Activated CD4-positive, alpha-beta T cell treated with anti-CD3 and anti-CD28 coated beads, Interleukin-2, amount 50 U/mL, for 16 hours (primary cell): ENCODE results near the gene YES1.
"Not testable (repeated sequence)": the region's sequence is repeated elsewhere in the genome, so short reads cannot be mapped to it uniquely, and the experiment has no call there.

Source experiments
- DNase-seq: peaks from one replicate; pipeline ENCODE4 v3.0.0-alpha.2; 2020

Gene YES1

GRCh38 chr18:778194-778927, 33.7 kb downstream of the YES1 start:
- DNase-seq: no peak

DNA sequence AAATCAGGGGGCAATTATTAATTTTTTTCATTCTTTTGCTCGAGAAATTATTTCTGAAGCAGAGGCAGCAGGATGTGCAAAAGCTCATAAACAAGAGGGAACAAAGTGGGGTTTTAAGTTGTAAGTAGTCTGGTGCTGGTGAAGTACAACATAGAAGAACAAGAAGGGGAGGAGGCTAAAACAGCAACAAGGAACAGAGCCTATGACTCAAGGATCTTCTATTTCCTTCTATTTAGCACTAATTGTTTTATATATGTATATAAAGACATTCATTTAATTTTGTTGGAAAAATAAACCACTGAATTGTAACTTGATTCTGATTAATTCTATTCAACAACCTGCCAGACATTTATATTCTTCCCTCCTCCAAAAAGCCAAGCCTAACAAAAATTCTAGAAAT, 35.0 kb downstream of the YES1 start:
- no peak for DNase-seq

- DNase-seq: not testable (repeated sequence)
These were observed 36.0 kb downstream of the YES1 start for GRCh38 chr18:776044-776443.

DNA sequence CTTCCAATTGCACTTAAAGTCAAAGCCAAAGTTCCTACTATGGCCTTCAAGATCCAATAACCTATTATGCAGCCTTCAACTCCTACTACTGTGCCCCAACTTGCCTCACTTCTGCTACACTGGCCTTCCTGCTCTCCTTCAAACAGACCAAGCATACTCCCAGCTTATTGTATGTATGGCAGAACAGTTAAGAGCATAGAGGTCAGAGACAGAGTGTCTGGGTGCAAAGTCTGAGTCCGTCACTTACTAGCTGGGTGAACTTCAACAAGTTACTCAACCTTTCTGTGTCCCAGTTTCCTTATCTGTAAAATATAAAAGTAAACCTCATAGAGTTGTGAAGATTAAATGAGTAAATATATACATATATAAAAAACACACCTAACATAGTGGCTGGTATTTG, 37.2 kb downstream of the YES1 start:
- DNase-seq: no peak

DNA sequence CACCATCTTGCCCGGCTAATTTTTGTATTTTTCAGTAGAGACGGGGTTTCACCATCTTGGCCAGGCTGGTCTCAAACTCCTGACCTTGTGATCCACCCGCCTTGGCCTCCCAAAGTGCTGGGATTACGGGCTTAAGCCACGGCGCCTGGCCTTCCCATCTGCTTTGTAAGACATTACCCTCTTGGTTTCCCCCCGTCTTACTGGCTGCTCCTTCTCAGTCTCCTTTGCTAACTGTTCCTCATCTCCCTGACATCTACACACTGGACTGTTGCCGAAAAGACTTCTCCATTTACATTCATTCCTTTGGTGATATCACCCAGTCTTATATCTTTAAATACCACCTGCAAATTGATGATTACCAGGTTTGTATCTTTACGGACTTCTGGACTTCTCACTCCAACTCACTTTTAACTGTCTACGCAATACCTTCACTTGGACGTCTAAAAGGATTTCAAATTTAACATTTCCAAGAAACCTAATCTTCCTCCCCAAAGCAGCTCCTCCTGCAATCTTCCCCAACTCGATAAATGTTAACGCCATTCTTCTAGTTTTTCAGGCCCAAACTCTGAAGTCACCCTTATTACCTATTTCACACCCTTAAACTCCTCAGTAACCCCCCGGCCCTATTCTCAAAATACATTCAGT, 37.9 kb downstream of the YES1 start:
- no peak for DNase-seq

DNA sequence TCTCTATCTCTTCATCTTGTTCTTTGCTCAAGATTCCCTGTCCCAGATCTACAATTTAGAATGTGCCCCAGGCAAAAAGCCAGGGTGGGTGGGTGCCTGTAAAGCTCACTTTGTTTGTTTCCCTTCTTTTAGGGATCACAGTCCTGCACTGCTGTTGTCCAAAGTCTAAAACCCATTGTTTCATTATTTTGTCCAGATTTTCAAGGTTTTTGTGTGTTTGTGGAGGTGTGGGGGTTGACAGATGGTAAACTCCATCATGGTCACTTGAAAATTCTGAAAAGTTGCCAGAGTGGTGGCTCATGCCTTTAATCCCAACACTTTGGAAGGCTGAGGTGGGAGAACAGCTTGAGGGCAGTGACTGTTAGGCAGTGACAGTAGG, 41.5 kb downstream of the YES1 start:
- no peak for DNase-seq

DNA sequence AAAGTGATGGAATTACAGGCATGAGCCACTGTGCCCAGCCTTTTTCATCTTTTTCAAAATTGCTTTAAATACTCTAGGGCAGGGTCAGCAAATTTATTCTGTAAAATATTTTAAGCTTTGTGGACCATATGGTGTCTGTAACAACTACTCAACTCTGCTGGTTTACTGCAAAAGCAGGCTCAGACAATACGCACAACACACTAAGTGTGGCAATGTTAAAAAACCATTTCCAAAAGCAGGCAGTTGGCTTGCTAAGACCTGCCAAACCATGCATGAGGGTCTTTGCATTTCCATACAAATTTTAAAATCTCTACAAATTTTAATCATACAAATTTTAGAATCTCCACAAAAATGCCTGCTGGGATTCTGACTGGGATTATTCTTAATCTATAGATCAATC, 44.1 kb downstream of the YES1 start:
- no peak for DNase-seq

- DNase-seq: no peak
These were observed 44.8 kb downstream of the YES1 start for GRCh38 chr18:767084-767882.

DNA sequence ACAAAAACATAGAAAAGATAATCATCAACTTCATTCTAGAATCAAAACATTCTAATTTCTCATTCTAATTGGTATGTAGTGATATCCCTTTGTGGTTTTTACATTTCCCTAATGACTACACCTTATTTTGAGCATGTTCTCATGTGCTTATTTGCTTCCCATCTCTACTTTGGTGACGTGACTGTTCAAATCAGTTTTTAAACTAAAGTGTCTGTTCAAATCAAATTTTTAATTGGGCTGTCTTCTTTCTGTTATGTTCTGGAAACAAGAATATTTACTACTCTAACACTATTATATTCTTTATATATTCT, 45.5 kb downstream of the YES1 start:
- DNase-seq: no peak

DNA sequence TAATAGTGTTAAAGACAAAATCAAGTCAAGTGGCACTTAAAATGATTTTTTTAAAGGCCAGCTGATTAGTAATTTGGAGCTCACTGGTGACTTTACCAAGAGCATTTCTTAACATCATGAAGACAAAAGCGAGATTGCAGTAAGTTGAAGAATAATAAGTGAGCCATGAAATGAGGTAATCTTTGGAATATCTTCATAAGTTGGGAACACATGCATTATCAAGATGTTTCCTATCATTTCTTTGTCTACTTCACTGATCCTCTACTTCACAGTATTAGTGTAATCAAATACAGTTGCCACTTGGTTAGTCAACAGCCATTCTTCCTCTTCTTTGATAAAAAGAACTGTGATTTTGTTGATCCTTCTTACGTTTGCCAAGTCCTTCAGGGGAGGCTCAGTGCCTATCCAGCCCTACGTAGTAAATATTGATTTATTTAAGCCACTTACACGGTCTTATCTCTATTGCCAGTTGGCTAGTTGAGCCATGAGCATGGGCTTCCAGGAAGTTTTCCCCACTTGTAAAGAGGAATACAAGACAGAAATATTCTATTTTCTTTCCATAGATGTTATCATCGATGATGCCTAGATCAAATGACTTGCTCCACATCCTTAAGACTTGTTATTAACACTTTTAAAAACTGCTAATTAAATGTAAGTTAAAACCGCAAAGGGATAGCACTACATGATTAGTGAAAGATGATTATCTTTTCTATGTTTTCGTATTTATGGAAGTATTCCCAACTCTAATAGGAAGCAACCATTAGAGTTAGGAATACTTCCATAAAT, 46.1 kb downstream of the YES1 start:
- no peak for DNase-seq

DNA sequence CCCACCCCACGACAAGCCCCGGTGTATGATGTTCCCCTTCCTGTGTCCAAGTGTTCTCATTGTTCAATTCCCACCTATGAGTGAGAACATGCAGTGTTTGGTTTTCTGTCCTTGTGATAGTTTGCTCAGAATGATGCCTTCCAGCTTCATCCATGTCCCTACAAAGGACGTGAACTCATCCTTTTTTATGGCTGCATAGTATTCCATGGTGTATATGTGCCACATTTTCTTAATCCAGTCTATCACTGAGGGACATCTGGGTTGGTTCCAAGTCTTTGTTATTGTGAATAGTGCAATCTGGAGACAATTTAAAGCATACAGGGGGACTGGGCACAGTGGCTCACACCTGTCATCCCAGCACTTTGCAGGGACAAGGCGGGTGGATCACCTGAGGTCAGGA, 52.2 kb downstream of the YES1 start:
- not testable (repeated sequence) for DNase-seq

DNA sequence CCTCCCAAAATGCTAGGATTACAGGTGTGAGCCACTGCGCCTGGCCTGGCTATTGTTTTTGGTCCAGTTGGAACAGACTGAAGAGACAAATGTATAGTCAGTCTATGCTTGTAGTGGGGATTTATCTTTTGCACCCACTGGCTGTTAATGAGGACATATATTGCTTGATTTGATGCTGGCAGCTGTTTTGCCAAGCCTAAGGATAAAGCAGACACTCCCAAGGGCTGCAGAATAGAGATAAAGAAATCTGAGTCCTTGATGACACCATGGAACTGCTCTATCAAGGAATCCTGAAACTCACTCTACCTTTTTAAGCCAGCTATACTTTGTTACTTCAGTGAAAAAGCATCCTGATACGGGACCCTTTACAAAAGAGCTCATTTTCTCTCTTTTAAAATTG, 56.5 kb downstream of the YES1 start:
- DNase-seq: no peak

- no peak for DNase-seq
These were observed 57.4 kb downstream of the YES1 start for GRCh38 chr18:754656-755055.

- no peak for DNase-seq
These were observed 61.6 kb downstream of the YES1 start for GRCh38 chr18:750456-750855.

DNA sequence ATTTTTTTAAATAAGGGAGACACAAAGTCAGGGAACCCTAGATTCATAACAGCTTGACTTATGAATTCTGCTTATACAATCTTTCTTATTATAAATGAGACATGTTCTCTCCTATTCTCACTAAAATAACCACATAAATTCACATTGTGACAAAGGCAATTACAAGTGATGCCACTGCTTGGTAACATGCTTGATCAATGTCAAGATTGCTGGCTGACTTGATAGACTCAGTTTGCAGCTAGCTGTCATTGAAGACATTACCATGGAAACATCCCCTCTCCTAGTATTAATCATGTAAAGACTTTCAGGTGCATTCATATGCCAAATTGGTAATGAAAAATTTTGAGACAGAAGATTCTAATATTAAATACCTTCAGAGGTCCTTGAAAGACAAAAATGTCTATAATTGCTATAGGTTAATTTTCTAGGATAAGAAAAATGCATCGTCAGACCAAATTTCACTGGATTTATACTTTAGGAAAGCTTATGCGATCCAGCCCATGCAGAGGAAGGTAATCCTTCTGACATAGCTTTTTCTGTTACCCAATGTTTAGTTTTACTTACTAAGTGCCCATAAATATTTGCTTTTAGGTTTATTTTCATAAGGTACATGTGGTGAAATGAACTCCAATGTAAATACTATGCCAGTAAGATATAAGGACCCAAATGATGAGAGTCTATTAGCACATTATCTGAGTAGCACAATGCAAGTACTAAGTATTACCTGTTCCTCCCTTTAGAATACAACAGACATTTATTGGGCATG, 67.0 kb downstream of the YES1 start:
- no peak for DNase-seq

DNA sequence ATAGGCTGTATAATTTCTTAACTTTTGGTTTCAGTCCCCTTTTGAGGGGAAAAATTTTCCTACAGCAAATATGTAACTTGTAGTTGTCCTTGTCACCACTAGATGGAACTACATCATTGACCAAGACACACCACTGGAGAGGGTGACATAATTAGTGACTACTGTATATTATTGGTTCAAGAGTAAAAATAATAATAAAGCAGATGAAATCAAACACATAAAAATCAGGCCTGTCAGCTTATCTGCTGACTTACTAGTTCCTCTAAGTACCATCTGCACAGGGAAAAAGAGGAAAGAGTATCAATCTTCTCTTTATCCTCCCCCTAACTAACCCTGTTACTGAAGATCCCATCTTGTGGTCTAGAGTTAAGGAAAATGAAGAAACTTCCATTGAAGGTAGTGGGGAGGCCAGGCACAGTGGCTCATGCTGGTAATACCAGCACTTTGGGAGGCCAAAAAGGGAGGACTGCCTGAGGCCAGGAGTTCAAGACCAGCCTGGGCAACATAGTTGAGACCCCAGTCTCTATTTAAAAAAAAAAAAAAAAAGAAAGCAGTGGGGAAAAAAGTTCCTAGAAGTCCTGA, 70.0 kb downstream of the YES1 start:
- DNase-seq: peak; percentile 54

GRCh38 chr18:732371-732770, 79.7 kb downstream of the YES1 start:
- DNase-seq: no peak

GRCh38 chr18:731185-731584, 80.9 kb downstream of the YES1 start:
- DNase-seq: no peak

GRCh38 chr18:730692-731091, 81.3 kb downstream of the YES1 start:
- DNase-seq: no peak

GRCh38 chr18:730120-730519, 81.9 kb downstream of the YES1 start:
- not testable (repeated sequence) for DNase-seq

DNA sequence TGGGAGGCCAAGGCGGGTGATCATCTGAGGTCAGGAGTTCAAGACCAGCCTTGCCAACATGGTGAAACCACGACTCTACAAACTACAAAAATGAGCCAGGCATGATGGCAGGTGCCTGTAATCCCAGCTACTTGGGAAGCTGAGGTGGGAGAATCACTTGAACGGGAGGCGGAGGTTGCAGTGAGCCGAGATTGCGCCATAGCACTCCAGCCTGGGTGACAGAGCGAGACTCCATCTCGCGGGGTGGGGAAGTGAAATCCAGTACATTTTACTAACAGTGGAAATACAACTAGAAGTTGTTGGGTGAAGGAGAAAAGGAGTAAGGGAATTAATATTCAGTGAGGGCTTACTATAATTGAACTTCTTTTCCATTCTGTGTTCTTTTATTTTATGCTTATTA, 86.4 kb downstream of the YES1 start:
- DNase-seq: no peak

GRCh38 chr18:723541-724080, 88.4 kb downstream of the YES1 start:
- no peak for DNase-seq
